AML-193 (cell line): Measurements from ENCODE around the gene FAHD2A.
A peak's percentile ranks its signal among the peaks of the same experiment; 100 is the strongest.
"Not testable (repeated sequence)": the region's sequence is repeated elsewhere in the genome, so short reads cannot be mapped to it uniquely, and the experiment has no call there.

Experiments used
- DNase-seq, 2 experiments: peaks; one replicate each; lab custom pipeline; 2025; lab: John Stamatoyannopoulos, UW

The FAHD2A gene

GRCh38 chr2:95402370-95403203, at the start of gene FAHD2A:
Gene FAHD2A, plus strand, starts transcription at chr2:95402708. Its CDS starts 2,851 bp downstream, at chr2:95405559.
- peak; percentile 88 to 91 for DNase-seq

DNA sequence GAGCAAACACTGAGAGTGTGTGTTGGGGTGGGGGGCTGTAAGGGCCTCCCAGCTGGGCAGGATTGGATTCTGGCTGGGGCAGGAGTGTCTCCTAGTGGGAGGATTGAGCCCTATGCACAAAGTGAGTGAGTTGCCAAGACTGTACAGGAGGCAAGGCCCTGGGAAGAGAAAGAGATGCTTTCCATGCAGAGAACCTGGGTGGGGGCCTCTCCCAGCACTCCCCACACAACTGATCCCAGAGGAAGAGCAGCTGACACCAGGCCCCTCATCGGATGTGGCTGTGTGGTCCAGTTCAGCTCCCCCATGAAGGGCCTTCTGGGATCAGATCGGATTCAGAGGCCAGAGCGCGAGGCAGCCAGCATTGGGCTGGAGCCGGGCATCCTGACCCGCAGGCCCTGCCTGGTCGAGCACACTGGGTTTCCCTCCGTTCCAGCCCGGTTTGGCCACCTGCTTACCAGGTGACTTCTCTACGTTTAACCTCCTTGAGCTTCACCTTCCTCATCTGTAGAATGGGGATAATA, 49.4 kb upstream of the FAHD2A start:
- no peak for DNase-seq

- DNase-seq = peak in 1 of 2 experiments; percentile 3
These were observed 48.7 kb upstream of the FAHD2A start for GRCh38 chr2:95353613-95354468.

- no peak for DNase-seq
These were observed 48.0 kb upstream of the FAHD2A start for GRCh38 chr2:95354469-95354901.

GRCh38 chr2:95354925-95355324, 47.6 kb upstream of the FAHD2A start:
- DNase-seq = no peak

GRCh38 chr2:95355486-95355885, 47.0 kb upstream of the FAHD2A start:
- DNase-seq = not testable (repeated sequence)

GRCh38 chr2:95356821-95357700, 45.4 kb upstream of the FAHD2A start:
- DNase-seq = no peak

- no peak for DNase-seq
These were observed 44.7 kb upstream of the FAHD2A start for GRCh38 chr2:95357717-95358280.

- no peak for DNase-seq
These were observed 43.5 kb upstream of the FAHD2A start for GRCh38 chr2:95359031-95359430.

DNA sequence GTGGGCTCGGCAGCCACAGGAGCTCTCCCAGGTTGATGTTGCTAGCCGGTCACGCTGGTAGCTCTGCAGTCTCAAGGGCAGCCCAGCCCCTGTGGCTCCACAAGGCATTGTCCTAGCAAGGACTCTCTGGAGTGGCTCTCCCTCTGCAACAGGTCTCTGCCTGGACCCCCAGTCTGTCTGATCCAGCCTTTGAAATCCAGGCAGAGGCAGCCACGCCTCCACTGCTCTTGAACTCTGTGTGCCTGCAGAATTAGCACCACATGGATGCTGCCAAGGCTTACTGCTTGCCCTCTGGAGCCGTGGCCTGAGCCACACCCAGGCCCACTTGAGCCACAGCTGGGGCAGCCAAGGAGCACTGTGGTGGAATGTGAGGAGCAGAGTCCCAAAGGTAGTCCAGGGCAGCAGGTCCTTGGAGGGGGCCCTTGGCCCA, 43.0 kb upstream of the FAHD2A start:
- DNase-seq = no peak

- no peak for DNase-seq
These were observed 41.1 kb upstream of the FAHD2A start for GRCh38 chr2:95361216-95361980.

DNA sequence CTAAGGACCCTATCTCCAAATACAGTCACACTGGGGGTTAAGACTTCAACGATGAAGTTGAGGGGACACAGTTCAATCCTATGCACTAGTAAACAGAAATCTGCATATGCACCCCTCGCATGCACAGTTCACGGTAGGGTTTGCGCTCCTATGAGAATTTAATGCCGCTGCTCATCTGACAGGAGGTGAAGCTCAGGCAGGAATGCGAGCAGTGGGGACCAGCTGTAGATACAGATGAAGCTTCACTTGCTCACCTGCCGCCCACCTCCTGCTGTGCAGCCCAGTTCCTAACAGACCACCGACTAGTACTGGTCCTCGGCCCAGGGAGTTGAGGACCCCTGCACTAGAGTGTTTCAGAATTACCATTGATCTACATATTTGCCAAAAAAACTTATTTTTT, 40.0 kb upstream of the FAHD2A start:
- DNase-seq = no peak

DNA sequence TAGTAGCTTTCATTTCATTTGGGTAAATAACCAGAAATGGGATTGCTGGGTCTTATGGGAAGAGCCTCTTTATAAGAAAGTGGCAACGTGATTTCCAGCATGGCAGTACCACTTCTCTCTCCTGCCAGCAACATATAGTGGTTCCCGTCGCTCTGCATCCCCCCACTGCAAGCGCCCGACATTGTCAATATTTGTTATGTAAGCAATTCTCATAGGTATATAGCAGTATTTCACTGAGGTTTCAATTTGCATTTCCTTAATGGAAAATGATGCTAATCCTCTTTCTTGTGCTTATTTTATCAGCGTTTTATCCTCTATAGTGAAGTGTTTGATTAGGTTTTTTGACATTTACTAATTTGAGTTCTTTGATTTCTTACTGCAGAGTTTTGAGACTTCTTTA, 36.0 kb upstream of the FAHD2A start:
- no peak for DNase-seq

DNA sequence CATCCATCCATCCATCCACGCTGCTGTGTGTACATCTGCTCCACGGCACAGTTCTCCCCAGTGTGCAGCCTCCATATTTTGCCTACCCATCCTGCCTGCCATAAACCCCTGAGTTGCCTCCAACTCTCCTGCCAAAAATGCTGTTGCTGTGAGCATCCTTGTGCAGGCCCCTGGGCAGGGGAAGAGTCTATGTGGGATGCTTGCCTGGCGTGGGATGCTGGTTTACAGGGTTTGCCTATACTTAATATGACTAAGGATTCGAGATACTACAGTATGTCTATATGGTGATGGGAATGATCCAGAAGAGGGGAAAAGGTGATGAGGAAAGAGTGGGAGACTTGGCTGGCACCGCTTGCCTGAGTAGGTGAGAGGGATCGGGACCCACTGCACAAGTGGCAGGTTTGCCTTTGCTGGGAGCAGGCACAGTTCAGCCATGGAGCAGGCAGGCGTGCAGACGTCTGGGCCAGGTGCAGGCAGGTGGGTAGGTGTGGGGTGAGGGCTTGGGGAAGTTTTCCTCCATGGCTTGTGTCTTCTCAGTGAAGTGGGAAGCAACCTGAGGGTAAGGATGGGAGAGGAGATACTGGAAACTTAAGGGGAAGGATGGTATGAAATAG, 30.2 kb upstream of the FAHD2A start:
- no peak for DNase-seq

DNA sequence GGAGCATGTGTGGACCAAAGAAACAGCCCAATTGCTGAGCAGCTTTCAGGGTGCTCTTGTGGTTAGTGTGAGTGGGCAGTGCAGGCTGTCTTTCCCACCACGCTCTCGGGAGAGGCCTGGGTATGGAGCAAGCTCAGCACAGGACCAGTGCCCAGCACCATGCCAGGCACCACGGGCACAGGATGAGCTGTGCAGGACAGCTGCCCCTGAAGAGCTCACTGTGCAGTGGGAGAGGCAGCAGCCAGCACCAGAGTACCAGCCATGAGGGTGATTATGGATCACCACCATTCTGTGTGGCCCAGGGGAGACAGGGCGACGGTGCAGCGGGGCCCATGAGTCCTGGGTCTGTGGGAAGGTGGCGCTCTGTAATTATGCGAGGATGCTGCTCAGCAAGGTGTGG, 29.7 kb upstream of the FAHD2A start:
- no peak for DNase-seq

DNA sequence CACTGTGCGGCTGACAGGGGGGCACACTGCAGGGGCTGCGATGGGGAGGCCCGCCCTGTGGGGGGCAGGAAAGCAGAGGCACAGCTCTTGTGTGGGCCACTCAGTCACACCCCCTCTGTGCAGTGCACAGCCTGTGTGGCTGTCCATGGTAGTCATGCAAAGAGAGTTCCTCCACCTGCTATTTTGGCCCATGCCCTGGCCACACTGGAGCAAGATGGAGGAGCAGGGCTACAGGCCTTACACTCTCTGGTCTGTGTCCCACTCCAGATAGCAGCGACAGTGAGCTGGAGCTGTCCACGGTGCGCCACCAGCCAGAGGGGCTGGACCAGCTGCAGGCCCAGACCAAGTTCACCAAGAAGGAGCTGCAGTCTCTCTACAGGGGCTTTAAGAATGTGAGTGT, 28.5 kb upstream of the FAHD2A start:
- no peak for DNase-seq

GRCh38 chr2:95374451-95374920, 28.0 kb upstream of the FAHD2A start:
- DNase-seq = no peak

DNA sequence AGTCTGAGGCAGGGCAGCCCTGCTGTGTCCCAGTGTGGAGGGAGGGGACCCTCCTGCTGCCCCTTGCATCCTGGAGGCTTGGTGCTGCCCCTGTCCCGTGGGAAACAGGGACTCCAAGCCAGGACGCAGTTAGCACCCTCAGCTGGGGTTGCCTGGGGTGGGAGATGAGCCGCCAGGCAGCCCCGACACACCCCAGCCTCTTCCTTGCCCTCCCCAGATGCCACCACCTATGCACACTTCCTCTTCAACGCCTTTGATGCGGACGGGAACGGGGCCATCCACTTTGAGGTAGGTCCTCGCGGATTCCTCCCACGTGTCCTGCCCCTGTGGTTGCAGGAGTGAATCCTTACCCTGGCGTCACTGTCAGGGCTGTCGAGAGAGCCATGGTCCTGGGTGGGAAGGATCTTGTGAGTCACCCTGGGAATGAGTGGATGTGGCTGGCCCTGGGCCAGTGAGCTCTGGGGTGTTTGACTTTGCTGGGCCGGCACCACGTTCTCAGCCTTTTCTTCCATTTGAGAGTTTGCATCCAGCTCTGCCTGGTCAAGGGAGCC, 27.5 kb upstream of the FAHD2A start:
- no peak for DNase-seq

DNA sequence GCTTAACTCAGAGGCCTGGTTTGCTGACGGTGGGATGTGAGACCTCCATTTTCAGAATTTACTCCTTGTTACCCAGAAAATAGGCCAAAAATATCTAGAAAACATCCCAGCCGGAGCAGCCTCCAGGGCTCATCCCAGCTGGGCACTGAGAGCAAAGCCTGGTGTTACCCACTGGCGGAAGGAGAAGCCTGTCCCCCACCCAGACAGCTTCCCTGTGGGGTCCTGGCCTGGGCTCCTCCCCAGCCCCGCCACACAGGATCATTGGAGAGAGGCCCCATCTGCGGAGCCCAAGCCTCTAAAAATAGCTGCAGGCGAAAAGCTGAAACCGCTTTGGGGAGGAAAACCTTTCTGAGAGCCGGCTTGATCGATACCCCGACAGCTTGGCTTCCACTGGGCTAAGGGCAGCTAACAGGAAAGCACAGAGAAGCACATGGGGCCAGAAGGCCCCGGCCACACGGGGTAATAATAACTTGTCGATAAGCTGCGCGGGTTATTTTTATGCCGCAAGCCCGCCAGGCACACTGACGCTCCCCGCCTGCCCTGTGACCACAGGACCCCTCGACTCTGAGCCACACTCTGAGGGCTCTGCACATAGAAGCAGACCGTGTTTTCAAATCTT, 26.9 kb upstream of the FAHD2A start:
- no peak for DNase-seq
